ENCODE measurements around the gene CEBPG.

The CEBPG gene

DNA sequence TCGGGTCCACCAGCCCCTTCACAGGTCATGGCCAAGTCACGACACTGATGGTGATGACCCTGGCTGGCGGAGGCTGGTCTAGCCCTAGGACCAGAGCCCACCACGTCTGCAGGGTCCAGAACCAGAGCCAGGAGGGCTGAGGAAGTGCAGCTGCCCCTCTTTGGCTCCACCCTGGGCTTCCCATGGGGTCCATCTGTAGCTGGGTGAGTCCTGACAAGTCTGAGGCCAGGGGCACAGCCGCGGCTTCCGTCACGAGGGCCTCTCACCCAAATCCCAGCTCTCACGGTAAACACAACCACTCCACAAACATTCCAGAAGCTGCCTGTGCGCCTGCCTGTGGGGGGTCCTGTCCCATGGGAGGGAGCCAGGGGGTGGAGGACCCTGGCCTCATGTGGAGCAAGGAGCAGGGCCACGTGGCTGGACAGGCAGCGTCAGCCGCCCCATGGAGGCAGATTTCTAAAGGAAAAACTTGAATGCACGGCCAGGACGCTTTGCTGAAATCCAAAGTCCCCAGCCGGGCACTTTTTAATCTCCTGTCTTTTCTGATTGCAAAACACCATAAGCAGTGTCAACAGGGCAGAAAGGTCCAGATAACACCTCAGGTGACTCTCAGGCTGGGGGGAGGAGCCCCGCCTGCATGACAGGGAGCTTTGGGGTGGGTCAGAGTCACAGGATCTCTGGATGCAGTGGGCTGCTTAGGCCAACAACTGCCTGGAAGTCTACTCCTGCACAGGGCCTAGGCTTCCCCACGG lies 29.9 kb downstream of the CEBPG start:
- no peak overlapping the region for H3K27ac ChIP-seq (ENCODE audit: poor library complexity, severe bottlenecking)
- DNase-seq (ENCODE audit: low spot score) (peak; percentile 39), ATAC-seq (ENCODE audit: low read depth) (no peak)
- no peaks in the 10 kb centered on the region for H3K27me3 ChIP-seq (ENCODE audit: insufficient read depth, poor library complexity, severe bottlenecking)
- TF ChIP-seq, protein P1, sequence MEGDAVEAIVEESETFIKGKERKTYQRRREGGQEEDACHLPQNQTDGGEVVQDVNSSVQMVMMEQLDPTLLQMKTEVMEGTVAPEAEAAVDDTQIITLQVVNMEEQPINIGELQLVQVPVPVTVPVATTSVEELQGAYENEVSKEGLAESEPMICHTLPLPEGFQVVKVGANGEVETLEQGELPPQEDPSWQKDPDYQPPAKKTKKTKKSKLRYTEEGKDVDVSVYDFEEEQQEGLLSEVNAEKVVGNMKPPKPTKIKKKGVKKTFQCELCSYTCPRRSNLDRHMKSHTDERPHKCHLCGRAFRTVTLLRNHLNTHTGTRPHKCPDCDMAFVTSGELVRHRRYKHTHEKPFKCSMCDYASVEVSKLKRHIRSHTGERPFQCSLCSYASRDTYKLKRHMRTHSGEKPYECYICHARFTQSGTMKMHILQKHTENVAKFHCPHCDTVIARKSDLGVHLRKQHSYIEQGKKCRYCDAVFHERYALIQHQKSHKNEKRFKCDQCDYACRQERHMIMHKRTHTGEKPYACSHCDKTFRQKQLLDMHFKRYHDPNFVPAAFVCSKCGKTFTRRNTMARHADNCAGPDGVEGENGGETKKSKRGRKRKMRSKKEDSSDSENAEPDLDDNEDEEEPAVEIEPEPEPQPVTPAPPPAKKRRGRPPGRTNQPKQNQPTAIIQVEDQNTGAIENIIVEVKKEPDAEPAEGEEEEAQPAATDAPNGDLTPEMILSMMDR (IDR thresholded peaks at IDR 0.05; ENCODE audit: poor library complexity, severe bottlenecking) = no peak
- H3K4me3 ChIP-seq (ENCODE audit: severe bottlenecking) = no peak overlapping the region
- no peaks in the 10 kb centered on the region for H3K36me3 ChIP-seq (ENCODE audit: low read depth)
- H3K4me1 ChIP-seq (ENCODE audit: insufficient read depth, poor library complexity, severe bottlenecking) = no peaks in the 10 kb centered on the region
- H3K9me3 ChIP-seq (ENCODE audit: severe bottlenecking) = no peaks in the 10 kb centered on the region

- ATAC-seq (ENCODE audit: low read depth) (no peak), DNase-seq (ENCODE audit: low spot score) (no peak)
- H3K27ac ChIP-seq (ENCODE audit: poor library complexity, severe bottlenecking) = no peak overlapping the region
- H3K9me3 ChIP-seq (ENCODE audit: severe bottlenecking) = no peaks in the 10 kb centered on the region
- H3K27me3 ChIP-seq (ENCODE audit: insufficient read depth, poor library complexity, severe bottlenecking) = no peaks in the 10 kb centered on the region
- H3K4me1 ChIP-seq (ENCODE audit: insufficient read depth, poor library complexity, severe bottlenecking) = no peaks in the 10 kb centered on the region
- no peaks in the 10 kb centered on the region for H3K36me3 ChIP-seq (ENCODE audit: low read depth)
- H3K4me3 ChIP-seq (ENCODE audit: severe bottlenecking) = no peak overlapping the region
- TF ChIP-seq, protein P1 (IDR thresholded peaks at IDR 0.05; ENCODE audit: poor library complexity, severe bottlenecking) = no peak
Observed at GRCh38 chr19:33403973-33404304, 30.4 kb downstream of the CEBPG start.

DNA sequence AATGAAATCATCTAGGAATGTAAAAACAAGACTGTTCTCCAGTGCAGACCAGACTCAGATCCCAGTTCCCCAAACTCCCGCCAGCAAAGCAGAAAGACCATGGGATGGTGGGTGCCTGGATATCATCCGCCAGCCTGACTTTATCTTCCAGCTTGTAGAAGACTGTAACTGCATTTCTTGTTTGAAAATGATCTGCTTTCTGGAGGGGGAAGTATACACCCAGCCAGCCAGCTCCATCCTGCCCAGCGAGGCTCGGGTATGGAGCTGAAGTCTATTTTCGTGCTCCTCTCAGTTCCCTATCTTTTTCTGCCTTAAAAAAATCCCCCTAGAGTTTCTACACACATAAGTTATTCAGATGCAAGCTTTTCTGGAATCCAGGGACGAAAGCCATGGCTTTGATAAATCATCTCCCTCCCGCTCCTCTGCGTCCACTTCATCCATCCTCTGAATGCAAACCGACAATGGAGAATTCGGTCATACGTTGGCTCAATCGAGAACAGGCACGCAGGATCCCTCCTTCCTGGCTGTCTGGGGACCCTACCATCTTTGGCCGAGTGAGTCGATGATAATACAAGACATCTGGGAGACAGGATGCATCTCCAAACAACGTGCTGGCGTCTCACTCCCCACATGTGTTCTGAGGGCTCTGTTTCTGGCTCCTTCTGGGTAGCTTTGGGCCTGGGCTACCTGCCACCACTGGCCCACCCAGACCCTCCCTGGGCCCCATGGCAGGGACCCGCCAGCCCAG lies 31.2 kb downstream of the CEBPG start:
- Histone ChIP-seq H3K4me1 (ENCODE audit: insufficient read depth, poor library complexity, severe bottlenecking) (no peaks in the 10 kb centered on the region), H3K9me3 (ENCODE audit: severe bottlenecking) (no peaks in the 10 kb centered on the region), H3K36me3 (ENCODE audit: low read depth) (no peaks in the 10 kb centered on the region), H3K27me3 (ENCODE audit: insufficient read depth, poor library complexity, severe bottlenecking) (no peaks in the 10 kb centered on the region), H3K27ac (ENCODE audit: poor library complexity, severe bottlenecking) (no peak overlapping the region), H3K4me3 (ENCODE audit: severe bottlenecking) (no peak overlapping the region)
- TF ChIP-seq, protein P1 (IDR thresholded peaks at IDR 0.05; ENCODE audit: poor library complexity, severe bottlenecking) = no peak
- peak; percentile 30 for DNase-seq (ENCODE audit: low spot score)
- ATAC-seq (ENCODE audit: low read depth) = no peak

DNA sequence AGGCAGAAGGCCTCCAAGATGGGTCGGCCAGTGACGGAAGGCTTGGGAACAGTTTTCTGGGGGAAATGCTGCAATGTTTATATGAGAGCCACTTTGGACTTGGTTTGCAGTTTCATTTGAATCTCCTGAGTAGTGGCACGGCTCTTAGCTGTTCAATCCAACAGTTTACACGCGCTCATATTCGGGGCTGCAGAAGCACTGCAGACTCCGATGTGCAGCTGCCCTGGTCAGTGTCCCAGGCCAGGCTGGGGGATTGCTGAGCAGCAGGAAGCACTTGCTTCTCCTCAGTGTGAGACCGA lies 31.7 kb downstream of the CEBPG start:
- ATAC-seq (ENCODE audit: low read depth) (no peak), DNase-seq (ENCODE audit: low spot score) (no peak)
- H3K9me3 ChIP-seq (ENCODE audit: severe bottlenecking) = no peaks in the 10 kb centered on the region
- TF ChIP-seq, protein P1 (IDR thresholded peaks at IDR 0.05; ENCODE audit: poor library complexity, severe bottlenecking) = no peak
- no peak overlapping the region for H3K27ac ChIP-seq (ENCODE audit: poor library complexity, severe bottlenecking)
- H3K27me3 ChIP-seq (ENCODE audit: insufficient read depth, poor library complexity, severe bottlenecking) = no peaks in the 10 kb centered on the region
- H3K36me3 ChIP-seq (ENCODE audit: low read depth) = no peaks in the 10 kb centered on the region
- H3K4me3 ChIP-seq (ENCODE audit: severe bottlenecking) = no peak overlapping the region
- H3K4me1 ChIP-seq (ENCODE audit: insufficient read depth, poor library complexity, severe bottlenecking) = no peaks in the 10 kb centered on the region

Data from RWPE2 (cell line).